Spinal cord (tissue), 10 donors: Measurements from ENCODE around the gene PADI6. TPM values are rescaled to one million over a fixed set of nuclear protein-coding genes. Genes with fewer than 3 reads are reported as not detected.
A peak's percentile ranks its signal among the peaks of the same experiment; 100 is the strongest.

Source experiments
- DNase-seq, 6 donors: peaks; one replicate each; pipeline versions ENCODE4 v3.0.0 to v3.0.0-alpha.2; 2013 to 2015; ENCODE audit warnings: low spot score in 6 of 6, low read depth in 4 of 6
- H3K27ac ChIP-seq: one replicate; pipeline ENCODE4 v1.5.1; 2013; ENCODE audit warnings: low read depth, low read length, control low read depth
- H3K27me3 ChIP-seq: one replicate; pipeline ENCODE4 v1.6.1; 2013; ENCODE audit warnings: low read length; ENCODE audit not compliant: control insufficient read depth, insufficient read depth
- H3K36me3 ChIP-seq: one replicate; pipeline ENCODE4 v1.6.1; 2013; ENCODE audit warnings: low read length; ENCODE audit not compliant: control insufficient read depth, insufficient read depth
- H3K4me1 ChIP-seq: one replicate; pipeline ENCODE4 v1.6.1; 2013; ENCODE audit warnings: low read length; ENCODE audit not compliant: control insufficient read depth, insufficient read depth
- H3K4me3 ChIP-seq: one replicate; pipeline ENCODE4 v1.5.1; 2013; ENCODE audit warnings: low read depth, low read length, control low read depth
- H3K9me3 ChIP-seq: one replicate; pipeline ENCODE4 v1.6.1; 2013; ENCODE audit warnings: low read length; ENCODE audit not compliant: control insufficient read depth, insufficient read depth
- WGBS: methylation state at CpG from one replicate; pipeline ENCODE4 v1.1.5; 2013; ENCODE audit warnings: missing lambda C conversion rate; ENCODE audit not compliant: insufficient coverage; 5-methylcytosine and 5-hydroxymethylcytosine counted together
- polyA plus RNA-seq, 2 donors: library from polyadenylated mRNA; unstranded; fragments of 120-200 nt; gene quantifications; one replicate each; pipeline ENCODE4 v1.2.1, GENCODE V29; 2013; ENCODE audit not compliant: insufficient read length in 2 of 2
- total RNA-seq, 2 donors: library from RNA; depleted of rRNA in 1 of 2; stranded (reverse); fragments of 120-200 nt in 1 of 2; fragments of >200 nt in 1 of 2; gene quantifications; one replicate each; pipeline versions ENCODE4 v1.2.3 to v1.2.4, GENCODE V29; 2013 to 2014
- donor health status: healthy.

The PADI6 gene
- total and polyA plus RNA-seq, 4 donors, result not detected

DNA sequence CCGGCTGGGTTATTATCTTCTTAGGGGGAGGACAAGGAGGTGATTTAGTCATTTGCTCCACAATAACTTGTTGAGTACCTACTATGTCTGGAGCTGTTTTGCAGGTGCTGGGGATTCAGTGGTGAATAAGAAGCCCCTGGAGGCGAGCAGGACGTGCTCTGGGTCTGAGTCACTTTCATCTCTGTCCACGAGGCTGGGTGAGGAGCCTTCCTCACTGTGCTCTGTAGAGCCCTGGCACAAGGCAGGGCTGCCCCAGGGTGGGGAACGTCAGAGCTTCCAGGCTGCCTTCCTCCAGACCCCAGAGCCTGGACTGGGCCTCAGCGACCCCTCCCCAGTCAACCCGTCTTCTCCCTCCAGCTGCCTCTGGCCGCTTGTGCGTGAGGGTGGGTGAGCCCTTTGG, 2.5 kb upstream of the PADI6 start:
- H3K27me3 ChIP-seq, result no peaks in the 10 kb centered on the region
- no peaks in the 10 kb centered on the region for H3K9me3 ChIP-seq
- DNase-seq, result no peak
- no peak overlapping the region for H3K27ac ChIP-seq
- no peaks in the 10 kb centered on the region for H3K4me1 ChIP-seq
- no peak overlapping the region for H3K4me3 ChIP-seq
- no peaks in the 10 kb centered on the region for H3K36me3 ChIP-seq
- 85% methylated on average over 9 of the region's 9 CpGs for WGBS

DNA sequence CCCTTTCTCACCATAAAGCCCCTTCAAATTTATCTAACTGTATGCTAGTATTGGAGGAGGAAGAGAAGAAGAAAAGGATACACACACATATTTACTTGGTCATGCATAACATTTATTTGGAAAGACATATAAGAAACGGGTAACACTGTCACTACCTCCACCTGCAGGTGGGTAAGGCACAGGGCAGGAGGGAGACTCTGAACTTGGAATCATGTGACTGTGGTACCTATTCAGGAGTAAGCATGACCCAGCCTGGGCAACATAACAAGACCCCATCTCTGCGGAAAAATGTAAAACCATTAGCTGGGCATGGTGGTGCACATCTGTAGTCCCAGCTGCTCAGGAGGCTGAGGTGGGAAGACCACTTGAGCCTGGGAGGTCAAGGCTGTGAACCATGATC, 1.4 kb upstream of the PADI6 start:
- no peak overlapping the region for H3K27ac ChIP-seq
- no peak overlapping the region for H3K4me3 ChIP-seq
- no peaks in the 10 kb centered on the region for H3K36me3 ChIP-seq
- DNase-seq, result no peak
- 65% methylated on average over 2 of the region's 2 CpGs for WGBS
- H3K4me1 ChIP-seq, result no peaks in the 10 kb centered on the region
- H3K9me3 ChIP-seq, result no peaks in the 10 kb centered on the region
- no peaks in the 10 kb centered on the region for H3K27me3 ChIP-seq

DNA sequence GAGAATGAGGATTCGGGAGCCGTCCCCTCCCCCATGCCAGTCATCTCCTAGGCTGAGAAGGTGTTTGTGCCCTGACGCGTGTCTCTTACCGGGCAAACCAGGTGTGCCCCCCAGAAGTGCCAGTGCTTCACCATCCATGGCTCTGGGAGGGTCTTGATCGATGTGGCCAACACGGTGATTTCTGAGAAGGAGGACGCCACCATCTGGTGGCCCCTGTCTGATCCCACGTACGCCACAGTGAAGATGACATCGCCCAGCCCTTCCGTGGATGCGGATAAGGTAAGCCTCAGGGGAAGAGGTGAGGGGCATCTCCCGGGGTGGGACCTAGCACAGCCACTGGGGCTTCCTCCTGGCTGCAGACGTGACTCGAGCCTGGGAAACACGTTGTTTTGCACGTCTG, 959 bp downstream of the PADI6 start:
- H3K27ac ChIP-seq, result no peak overlapping the region
- H3K36me3 ChIP-seq, result no peaks in the 10 kb centered on the region
- H3K27me3 ChIP-seq, result no peaks in the 10 kb centered on the region
- H3K4me1 ChIP-seq, result no peaks in the 10 kb centered on the region
- 79% methylated on average over 16 of the region's 18 CpGs for WGBS
- DNase-seq, result no peak
- H3K4me3 ChIP-seq, result no peak overlapping the region
- H3K9me3 ChIP-seq, result no peaks in the 10 kb centered on the region

DNA sequence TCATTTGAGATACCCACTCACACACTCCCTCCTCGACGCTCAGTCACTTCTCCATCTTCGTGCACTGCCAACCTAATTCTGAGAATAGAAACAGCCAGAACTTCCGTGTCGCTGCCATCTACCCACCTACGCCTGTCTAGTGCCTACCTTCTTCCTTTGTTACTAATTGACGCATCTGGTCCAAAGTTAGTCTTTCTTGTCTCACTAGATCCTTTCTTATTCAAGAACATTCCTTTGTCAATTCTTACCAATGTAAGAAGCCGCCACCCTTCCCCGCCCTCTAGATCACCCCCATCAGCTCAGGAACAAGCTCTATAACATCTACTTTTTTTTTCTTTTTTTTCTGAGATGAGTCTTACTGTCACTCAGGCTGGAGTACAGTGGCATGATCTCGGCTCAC, 3.7 kb downstream of the PADI6 start:
- H3K4me3 ChIP-seq, result no peak overlapping the region
- WGBS, result over 99% methylated on average over 9 of the region's 10 CpGs
- no peak for DNase-seq
- no peaks in the 10 kb centered on the region for H3K27me3 ChIP-seq
- no peak overlapping the region for H3K27ac ChIP-seq
- H3K36me3 ChIP-seq, result no peaks in the 10 kb centered on the region
- no peaks in the 10 kb centered on the region for H3K4me1 ChIP-seq
- H3K9me3 ChIP-seq, result no peaks in the 10 kb centered on the region

DNA sequence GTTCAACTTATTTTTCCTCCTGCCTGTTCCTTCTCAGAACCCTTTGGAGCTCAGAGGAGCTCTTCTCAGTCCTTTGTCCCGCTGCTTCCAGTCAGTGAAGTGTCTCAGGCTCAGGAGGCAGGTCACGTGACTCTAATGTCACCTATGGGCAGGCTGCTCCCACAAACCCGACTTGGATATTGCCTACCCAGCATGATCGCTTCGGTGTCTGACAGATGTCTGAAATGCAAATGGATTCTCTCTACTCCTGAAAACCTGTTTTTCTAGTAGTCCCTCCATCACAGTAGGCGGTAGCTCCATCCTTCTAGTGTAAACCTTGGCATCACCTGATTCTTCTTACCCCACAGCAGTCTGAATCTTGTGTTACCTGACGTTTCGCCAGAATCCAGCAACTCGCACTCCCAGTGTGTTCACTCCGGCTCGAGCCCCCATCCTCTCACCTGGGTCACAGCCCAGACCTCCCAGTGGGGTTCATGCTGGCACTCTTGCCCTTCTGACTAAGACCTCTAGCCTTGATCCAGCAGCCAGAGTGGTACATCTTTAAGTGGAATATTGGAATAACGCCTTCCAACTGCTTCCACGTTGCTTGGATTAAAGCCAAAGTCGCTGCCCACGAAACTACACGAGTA, 5.4 kb downstream of the PADI6 start:
- no peaks in the 10 kb centered on the region for H3K27me3 ChIP-seq
- DNase-seq, result peak in 1 of 6 donors; percentile 39
- no peaks in the 10 kb centered on the region for H3K4me1 ChIP-seq

DNA sequence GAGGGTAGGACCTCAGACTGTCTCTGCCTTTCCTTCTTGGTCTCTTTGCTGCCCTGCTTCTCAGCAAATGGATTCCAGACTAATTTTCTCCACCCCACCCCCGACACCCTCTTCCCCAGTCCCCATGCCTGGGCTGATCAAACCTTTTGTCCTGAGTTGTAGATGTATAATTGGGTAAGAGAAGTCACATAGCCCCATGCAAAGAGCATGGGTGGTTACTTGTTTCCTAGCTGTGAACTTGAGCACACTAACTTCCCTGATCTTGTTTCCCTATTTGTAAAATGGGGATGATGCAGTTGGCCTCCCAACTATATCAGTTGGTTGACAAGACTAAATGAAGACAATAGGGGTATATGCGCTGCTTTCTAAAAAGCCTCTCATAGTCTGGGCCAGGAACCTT, 9.2 kb downstream of the PADI6 start:
- H3K36me3 ChIP-seq, result no peaks in the 10 kb centered on the region
- no peaks in the 10 kb centered on the region for H3K4me1 ChIP-seq
- H3K4me3 ChIP-seq, result no peak overlapping the region
- H3K27ac ChIP-seq, result no peak overlapping the region
- DNase-seq, result no peak
- no peaks in the 10 kb centered on the region for H3K9me3 ChIP-seq
- H3K27me3 ChIP-seq, result no peaks in the 10 kb centered on the region
- WGBS, result 100% methylated on average over 1 of the region's 2 CpGs

More for the DNA sequence above, 5.4 kb downstream of the PADI6 start:
- Histone ChIP-seq H3K27ac (no peak overlapping the region), H3K36me3 (no peaks in the 10 kb centered on the region), H3K4me3 (no peak overlapping the region), H3K9me3 (no peaks in the 10 kb centered on the region)
- WGBS, result 33% methylated on average over 16 of the region's 16 CpGs

DNA sequence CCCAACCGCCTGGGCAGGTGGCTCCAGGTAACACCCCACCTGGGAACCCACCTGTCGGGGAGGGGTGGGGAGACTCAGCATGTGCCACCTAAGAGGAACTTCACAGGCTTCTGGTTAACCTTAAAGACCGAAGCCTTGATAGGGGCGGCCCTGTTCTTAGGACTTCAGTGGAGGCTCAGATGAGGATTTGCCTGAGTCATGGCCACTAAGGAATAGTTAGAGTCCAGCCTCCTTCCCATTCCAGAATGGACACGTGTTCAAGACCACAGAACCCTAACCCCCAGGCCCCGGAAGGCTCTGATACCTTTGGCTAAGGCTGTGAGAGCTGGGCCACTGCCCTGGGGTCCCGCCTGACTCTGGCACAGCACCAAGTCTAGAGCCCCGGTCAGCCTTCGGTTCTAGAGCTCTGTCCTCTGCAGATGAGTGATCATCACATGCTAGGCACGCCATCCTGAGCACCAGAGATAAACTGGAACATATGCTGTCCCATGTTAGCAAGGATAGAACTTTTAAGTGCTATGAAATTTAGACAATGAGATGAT, 20.3 kb downstream of the PADI6 start:
- H3K27ac ChIP-seq, result no peak overlapping the region
- H3K36me3 ChIP-seq, result no peaks in the 10 kb centered on the region
- no peaks in the 10 kb centered on the region for H3K27me3 ChIP-seq
- H3K4me3 ChIP-seq, result no peak overlapping the region
- no peaks in the 10 kb centered on the region for H3K9me3 ChIP-seq
- H3K4me1 ChIP-seq, result no peaks in the 10 kb centered on the region
- 74% methylated on average over 10 of the region's 10 CpGs for WGBS
- DNase-seq, result no peak

DNA sequence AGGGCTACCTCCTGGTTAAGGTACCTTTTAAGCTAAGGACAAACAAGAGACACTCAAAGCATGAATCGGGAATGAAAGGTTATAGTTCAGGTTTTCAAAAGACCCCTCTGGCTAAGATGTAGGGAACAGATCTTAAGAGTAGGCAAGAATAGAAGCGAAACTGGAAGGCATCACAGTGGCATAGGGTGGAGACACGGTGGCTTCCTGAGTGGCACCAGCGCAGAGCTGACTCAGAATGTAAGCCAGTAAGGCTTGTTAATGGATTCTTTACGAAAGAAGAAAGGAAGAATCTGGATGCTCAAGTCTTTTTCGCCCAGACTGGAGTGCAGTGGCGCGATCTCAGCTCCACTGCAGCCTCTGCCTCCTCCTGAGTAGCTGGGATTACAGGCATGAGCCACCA, 21.2 kb downstream of the PADI6 start:
- H3K4me1 ChIP-seq, result no peaks in the 10 kb centered on the region
- H3K27me3 ChIP-seq, result no peaks in the 10 kb centered on the region
- no peaks in the 10 kb centered on the region for H3K9me3 ChIP-seq
- H3K4me3 ChIP-seq, result no peak overlapping the region
- 84% methylated on average over 8 of the region's 8 CpGs for WGBS
- H3K36me3 ChIP-seq, result no peaks in the 10 kb centered on the region
- H3K27ac ChIP-seq, result no peak overlapping the region
- DNase-seq, result no peak

DNA sequence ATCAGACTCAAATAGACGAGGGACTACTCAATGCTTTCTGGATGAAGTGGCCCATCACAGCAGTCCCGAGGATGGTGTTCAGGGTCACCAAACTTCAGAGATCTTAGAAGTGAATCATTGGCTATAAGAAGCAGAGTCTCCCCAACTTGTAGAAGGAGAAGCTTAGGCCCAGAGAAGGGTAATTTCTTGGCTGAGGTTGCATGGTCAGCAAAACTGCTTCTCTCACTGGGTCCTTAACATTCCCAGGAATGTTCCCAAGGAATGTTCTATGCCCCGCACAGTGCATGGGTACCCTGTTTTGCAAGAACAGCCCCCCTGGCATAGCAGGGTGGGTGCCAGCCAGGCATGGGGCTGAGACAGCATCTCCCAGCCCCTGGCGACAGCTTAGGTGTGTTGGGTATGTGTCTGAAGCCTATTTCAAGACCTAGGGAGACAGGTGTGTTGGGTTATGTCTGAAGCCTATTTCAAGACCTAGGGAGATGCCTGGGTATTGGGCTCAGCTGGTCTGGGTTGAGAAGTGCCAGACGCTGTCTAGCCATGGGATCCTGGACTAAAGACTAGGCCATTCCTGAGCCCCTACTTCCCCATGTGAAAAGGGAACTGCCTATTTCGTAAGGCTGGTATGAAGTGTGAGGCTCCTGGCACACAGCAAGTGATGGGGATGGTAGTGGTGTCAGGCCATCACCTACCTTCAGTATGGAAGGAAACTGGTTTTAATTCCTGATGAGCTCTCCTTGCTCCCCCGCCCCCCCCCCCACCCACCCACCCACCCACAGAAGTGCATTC, 26.1 kb downstream of the PADI6 start:
- DNase-seq, result no peak
- Histone ChIP-seq H3K27me3 (no peaks in the 10 kb centered on the region), H3K9me3 (no peaks in the 10 kb centered on the region), H3K4me1 (no peaks in the 10 kb centered on the region), H3K36me3 (no peaks in the 10 kb centered on the region), H3K27ac (no peak overlapping the region), H3K4me3 (no peak overlapping the region)
- WGBS, result 90% methylated on average over 3 of the region's 7 CpGs
